H1 (cell line): ENCODE data around the gene USP1.

Experiments
- JUND ChIP-seq: IDR thresholded peaks from 2 replicates; pipeline ENCODE4 v1.6.1; 2011; ENCODE audit warnings: mild to moderate bottlenecking, improper control_type of control experiment, low read length
- MAFK ChIP-seq: IDR thresholded peaks from 2 replicates; pipeline ENCODE4 v1.6.1; 2012; ENCODE audit warnings: low read depth, mild to moderate bottlenecking, improper control_type of control experiment, low read length
- POU5F1 ChIP-seq: IDR thresholded peaks from 2 replicates; pipeline ENCODE4 v1.6.1; 2011; ENCODE audit warnings: low read depth, mild to moderate bottlenecking, low read length, moderate library complexity
- RAD21 ChIP-seq, 2 experiments: IDR thresholded peaks in 1 of 2; conservative IDR thresholded peaks in 1 of 2; 2 replicates each; pipeline ENCODE4 v1.6.1; 2011; ENCODE audit warnings: low read depth in 2 of 2, low read length in 2 of 2, improper control_type of control experiment in 1 of 2, inconsistent platforms in 1 of 2, mild to moderate bottlenecking in 1 of 2, moderate library complexity in 1 of 2
- SIRT6 ChIP-seq: IDR thresholded peaks from one replicate; pipeline ENCODE4 v1.7.1; 2012; ENCODE audit warnings: low read length, inconsistent platforms
- ZNF274 ChIP-seq: IDR thresholded peaks from 2 replicates; pipeline ENCODE4 v1.7.0; 2012; ENCODE audit warnings: low read length, borderline replicate concordance; ENCODE audit errors: extremely low read depth
- TF ChIP-seq, protein P1 (sequence below), 3 experiments: IDR thresholded peaks; 1 replicate in 2 of 3; 2 replicates in 1 of 3; pipeline versions ENCODE4 v1.5.1 to v1.6.1; 2011; ENCODE audit warnings: low read length in 3 of 3, mild to moderate bottlenecking in 3 of 3, inconsistent platforms in 2 of 3, low read depth in 1 of 3, moderate library complexity in 1 of 3; ENCODE audit not compliant: insufficient read depth in 1 of 3; ENCODE audit errors: control extremely low read depth in 1 of 3
- TF ChIP-seq, protein P2 (sequence below): IDR thresholded peaks from 2 replicates; pipeline ENCODE4 v1.6.1; 2011; ENCODE audit warnings: low read length, improper control_type of control experiment
- TF ChIP-seq, protein P3 (sequence below): IDR thresholded peaks from 2 replicates; pipeline ENCODE4 v1.6.1; 2012; ENCODE audit warnings: inconsistent platforms

DNA sequence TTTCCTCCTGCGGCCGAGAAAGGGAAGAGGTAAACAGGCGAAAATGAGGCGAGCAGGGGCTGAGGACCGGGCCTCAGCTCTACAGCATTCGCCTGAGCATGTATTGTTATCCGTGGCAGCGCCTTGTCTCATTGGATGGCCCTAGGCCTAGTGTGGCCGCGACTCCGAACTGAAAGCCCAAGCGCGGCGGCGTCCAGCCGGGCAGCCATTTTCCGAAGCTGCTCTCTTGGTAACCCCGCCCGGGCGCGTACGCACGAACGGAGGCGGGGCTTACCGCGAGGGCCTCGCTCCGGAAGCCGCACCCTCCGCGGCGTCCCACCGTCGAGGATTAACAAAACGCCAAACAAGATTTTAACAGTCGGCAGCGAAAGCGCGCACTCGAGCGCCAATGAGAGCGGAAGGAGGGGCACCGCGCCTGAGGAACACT, 797 bp upstream of the USP1 start:
- TF ChIP-seq JUND (no peak), SIRT6 (no peak), POU5F1 (no peak), MAFK (no peak), RAD21 (IDR thresholded peaks at IDR 0.05 in 1 of 2, conservative IDR thresholded peaks at IDR 0.05 in 1 of 2; ENCODE audit: low read depth in 2 of 2, low read length in 2 of 2) (no peak), ZNF274 (no peak)
- TF ChIP-seq, protein P1, sequence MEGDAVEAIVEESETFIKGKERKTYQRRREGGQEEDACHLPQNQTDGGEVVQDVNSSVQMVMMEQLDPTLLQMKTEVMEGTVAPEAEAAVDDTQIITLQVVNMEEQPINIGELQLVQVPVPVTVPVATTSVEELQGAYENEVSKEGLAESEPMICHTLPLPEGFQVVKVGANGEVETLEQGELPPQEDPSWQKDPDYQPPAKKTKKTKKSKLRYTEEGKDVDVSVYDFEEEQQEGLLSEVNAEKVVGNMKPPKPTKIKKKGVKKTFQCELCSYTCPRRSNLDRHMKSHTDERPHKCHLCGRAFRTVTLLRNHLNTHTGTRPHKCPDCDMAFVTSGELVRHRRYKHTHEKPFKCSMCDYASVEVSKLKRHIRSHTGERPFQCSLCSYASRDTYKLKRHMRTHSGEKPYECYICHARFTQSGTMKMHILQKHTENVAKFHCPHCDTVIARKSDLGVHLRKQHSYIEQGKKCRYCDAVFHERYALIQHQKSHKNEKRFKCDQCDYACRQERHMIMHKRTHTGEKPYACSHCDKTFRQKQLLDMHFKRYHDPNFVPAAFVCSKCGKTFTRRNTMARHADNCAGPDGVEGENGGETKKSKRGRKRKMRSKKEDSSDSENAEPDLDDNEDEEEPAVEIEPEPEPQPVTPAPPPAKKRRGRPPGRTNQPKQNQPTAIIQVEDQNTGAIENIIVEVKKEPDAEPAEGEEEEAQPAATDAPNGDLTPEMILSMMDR (IDR thresholded peaks at IDR 0.05; ENCODE audit: control extremely low read depth in 1 of 3, insufficient read depth in 1 of 3, low read depth in 1 of 3, low read length in 3 of 3), result no peak
- TF ChIP-seq, protein P2, sequence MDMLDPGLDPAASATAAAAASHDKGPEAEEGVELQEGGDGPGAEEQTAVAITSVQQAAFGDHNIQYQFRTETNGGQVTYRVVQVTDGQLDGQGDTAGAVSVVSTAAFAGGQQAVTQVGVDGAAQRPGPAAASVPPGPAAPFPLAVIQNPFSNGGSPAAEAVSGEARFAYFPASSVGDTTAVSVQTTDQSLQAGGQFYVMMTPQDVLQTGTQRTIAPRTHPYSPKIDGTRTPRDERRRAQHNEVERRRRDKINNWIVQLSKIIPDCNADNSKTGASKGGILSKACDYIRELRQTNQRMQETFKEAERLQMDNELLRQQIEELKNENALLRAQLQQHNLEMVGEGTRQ, result no peak
- TF ChIP-seq, protein P3, sequence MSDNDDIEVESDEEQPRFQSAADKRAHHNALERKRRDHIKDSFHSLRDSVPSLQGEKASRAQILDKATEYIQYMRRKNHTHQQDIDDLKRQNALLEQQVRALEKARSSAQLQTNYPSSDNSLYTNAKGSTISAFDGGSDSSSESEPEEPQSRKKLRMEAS, result no peak; the same call in 1 of the 2 replicates
